ENCODE results near the gene AADAC. TPM values are rescaled to one million over a fixed set of nuclear protein-coding genes. Genes with fewer than 3 reads are reported as not detected.

AADAC gene
- polyA plus RNA-seq, 1 donor from 2014 or later = not detected

GRCh38 chr3:151787626-151788025 lies 26.3 kb upstream of the AADAC start:
- Histone ChIP-seq H3K27me3 (ENCODE audit: insufficient read depth, low read depth, low read length) (no peaks in the 10 kb centered on the region), H3K4me2 (ENCODE audit: low read length) (no peak overlapping the region), H4K20me1 (ENCODE audit: insufficient read depth) (no peaks in the 10 kb centered on the region), H2AFZ (ENCODE audit: low read depth, low read length) (no peak overlapping the region), H3K9me3 (ENCODE audit: low read length) (no peaks in the 10 kb centered on the region), H3K79me2 (replicated peaks; ENCODE audit: insufficient read depth, low read length) (no peaks in the 10 kb centered on the region), H3K9ac (ENCODE audit: low read length) (no peak overlapping the region), H3K9me2 (ENCODE audit: insufficient read depth, low read length) (no peaks in the 10 kb centered on the region), H3K27ac (ENCODE audit: low read length) (no peak overlapping the region), H3K4me3 (ENCODE audit: low read length) (no peak overlapping the region), H3K36me3 (ENCODE audit: insufficient read depth, low read length) (no peaks in the 10 kb centered on the region), H3F3A (ENCODE audit: insufficient read depth, low read length, poor library complexity, severe bottlenecking) (no peaks in the 10 kb centered on the region)
- no peak for TF ChIP-seq REST (IDR thresholded peaks at IDR 0.05; ENCODE audit: borderline replicate concordance)
- TF ChIP-seq MXI1 (conservative IDR thresholded peaks at IDR 0.05; ENCODE audit: poor library complexity, severe bottlenecking) = no peak
- no peak for TF ChIP-seq CTCF (IDR thresholded peaks at IDR 0.05; ENCODE audit: poor library complexity, severe bottlenecking)
- TF ChIP-seq EZH2 (IDR thresholded peaks at IDR 0.05; ENCODE audit: borderline replicate concordance, insufficient read depth, low read length, poor library complexity, severe bottlenecking) = no peak
- no peak for TF ChIP-seq POLR2AphosphoS5 (IDR thresholded peaks at IDR 0.05)
- no peak for TF ChIP-seq SMC3 (conservative IDR thresholded peaks at IDR 0.05; ENCODE audit: poor library complexity)
- TF ChIP-seq TAF1 (IDR thresholded peaks at IDR 0.05; ENCODE audit: low read depth) = no peak

GRCh38 chr3:151788401-151788800 lies 25.5 kb upstream of the AADAC start:
- no peak for TF ChIP-seq EZH2 (IDR thresholded peaks at IDR 0.05; ENCODE audit: borderline replicate concordance, insufficient read depth, low read length, poor library complexity, severe bottlenecking)
- no peak for TF ChIP-seq REST (IDR thresholded peaks at IDR 0.05; ENCODE audit: borderline replicate concordance)
- TF ChIP-seq POLR2AphosphoS5 (IDR thresholded peaks at IDR 0.05) = no peak
- no peak for TF ChIP-seq TAF1 (IDR thresholded peaks at IDR 0.05; ENCODE audit: low read depth)
- no peak for TF ChIP-seq RAD21 (conservative IDR thresholded peaks at IDR 0.05)
- no peak for TF ChIP-seq EP300 (conservative IDR thresholded peaks at IDR 0.05; ENCODE audit: poor library complexity, severe bottlenecking)
- TF ChIP-seq MXI1 (conservative IDR thresholded peaks at IDR 0.05; ENCODE audit: poor library complexity, severe bottlenecking) = no peak
- no peak for TF ChIP-seq CTCF (IDR thresholded peaks at IDR 0.05; ENCODE audit: poor library complexity, severe bottlenecking)
- no peak for TF ChIP-seq SMC3 (conservative IDR thresholded peaks at IDR 0.05; ENCODE audit: poor library complexity)
- H3F3A ChIP-seq (ENCODE audit: insufficient read depth, low read length, poor library complexity, severe bottlenecking) = no peaks in the 10 kb centered on the region
- H3K4me2 ChIP-seq (ENCODE audit: low read length) = no peak overlapping the region
- no peaks in the 10 kb centered on the region for H3K27me3 ChIP-seq (ENCODE audit: insufficient read depth, low read depth, low read length)
- no peak overlapping the region for H3K27ac ChIP-seq (ENCODE audit: low read length)
- no peaks in the 10 kb centered on the region for H3K9me2 ChIP-seq (ENCODE audit: insufficient read depth, low read length)
- no peak overlapping the region for H2AFZ ChIP-seq (ENCODE audit: low read depth, low read length)
- H3K79me2 ChIP-seq (replicated peaks; ENCODE audit: insufficient read depth, low read length) = no peaks in the 10 kb centered on the region
- H4K20me1 ChIP-seq (ENCODE audit: insufficient read depth) = no peaks in the 10 kb centered on the region
- H3K36me3 ChIP-seq (ENCODE audit: insufficient read depth, low read length) = no peaks in the 10 kb centered on the region
- H3K4me3 ChIP-seq (ENCODE audit: low read length) = no peak overlapping the region
- H3K9me3 ChIP-seq (ENCODE audit: low read length) = no peaks in the 10 kb centered on the region
- no peak overlapping the region for H3K9ac ChIP-seq (ENCODE audit: low read length)
